GM12801 (cell line): ENCODE results near the gene PRDX3.

Experiments used
- TF ChIP-seq, protein P1 (sequence below): IDR thresholded peaks from one replicate; pipeline ENCODE4 v1.5.1; 2011; ENCODE audit warnings: control low read depth; ENCODE audit not compliant: insufficient read length; ENCODE audit errors: extremely low read depth

Gene PRDX3

GRCh38 chr10:119125942-119126341 lies 52.7 kb downstream of the PRDX3 start:
- TF ChIP-seq, protein P1, sequence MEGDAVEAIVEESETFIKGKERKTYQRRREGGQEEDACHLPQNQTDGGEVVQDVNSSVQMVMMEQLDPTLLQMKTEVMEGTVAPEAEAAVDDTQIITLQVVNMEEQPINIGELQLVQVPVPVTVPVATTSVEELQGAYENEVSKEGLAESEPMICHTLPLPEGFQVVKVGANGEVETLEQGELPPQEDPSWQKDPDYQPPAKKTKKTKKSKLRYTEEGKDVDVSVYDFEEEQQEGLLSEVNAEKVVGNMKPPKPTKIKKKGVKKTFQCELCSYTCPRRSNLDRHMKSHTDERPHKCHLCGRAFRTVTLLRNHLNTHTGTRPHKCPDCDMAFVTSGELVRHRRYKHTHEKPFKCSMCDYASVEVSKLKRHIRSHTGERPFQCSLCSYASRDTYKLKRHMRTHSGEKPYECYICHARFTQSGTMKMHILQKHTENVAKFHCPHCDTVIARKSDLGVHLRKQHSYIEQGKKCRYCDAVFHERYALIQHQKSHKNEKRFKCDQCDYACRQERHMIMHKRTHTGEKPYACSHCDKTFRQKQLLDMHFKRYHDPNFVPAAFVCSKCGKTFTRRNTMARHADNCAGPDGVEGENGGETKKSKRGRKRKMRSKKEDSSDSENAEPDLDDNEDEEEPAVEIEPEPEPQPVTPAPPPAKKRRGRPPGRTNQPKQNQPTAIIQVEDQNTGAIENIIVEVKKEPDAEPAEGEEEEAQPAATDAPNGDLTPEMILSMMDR: no peak

- TF ChIP-seq, protein P1: no peak
Observed at GRCh38 chr10:119120875-119121274, 57.7 kb downstream of the PRDX3 start.

DNA sequence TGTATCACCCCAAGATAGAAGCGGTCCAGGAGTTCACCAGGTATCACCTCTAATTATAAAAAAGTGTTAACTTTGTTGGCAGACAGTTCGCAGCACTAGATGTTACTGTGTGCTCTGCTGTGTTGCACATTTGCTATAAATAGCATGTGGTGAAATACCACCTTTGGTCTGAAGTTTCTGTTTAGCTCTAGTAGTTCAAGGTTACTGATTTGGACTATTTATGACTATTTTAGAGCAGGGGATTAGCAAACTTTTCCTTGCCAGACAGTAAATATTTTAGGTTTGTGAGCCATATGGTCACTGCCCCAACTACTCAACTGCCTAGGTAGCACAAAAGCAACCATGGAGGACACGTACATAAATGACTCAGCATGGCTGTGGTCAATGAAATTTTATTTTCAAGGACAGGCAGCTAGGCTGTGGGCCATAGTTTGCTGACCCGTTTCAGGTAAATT lies 58.2 kb downstream of the PRDX3 start:
- TF ChIP-seq, protein P1: no peak

GRCh38 chr10:119119400-119119799 lies 59.2 kb downstream of the PRDX3 start:
- TF ChIP-seq, protein P1: no peak

DNA sequence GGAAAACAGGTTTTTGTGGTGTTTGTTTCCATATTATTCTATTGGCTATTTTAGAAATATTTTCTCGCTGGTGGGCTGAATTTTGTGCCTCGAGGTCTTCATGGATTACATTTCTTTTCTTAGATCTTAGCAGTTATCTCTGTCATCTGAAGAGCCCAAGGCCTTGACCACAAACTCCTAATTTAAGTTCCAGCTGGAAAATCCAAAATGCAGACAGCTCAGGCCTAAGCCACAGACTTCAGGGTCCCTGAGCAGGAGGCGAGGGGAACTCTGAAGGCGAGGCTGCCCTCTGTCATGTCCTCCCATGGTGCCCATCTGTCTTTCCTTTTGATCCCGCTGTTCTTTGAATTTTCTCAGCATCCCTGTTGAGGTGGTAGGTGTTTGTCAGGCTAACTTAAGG lies 60.4 kb downstream of the PRDX3 start:
- TF ChIP-seq, protein P1: no peak
